D341Med (cell line): ENCODE results near the gene LRBA.
A peak's percentile ranks its signal among the peaks of the same experiment; 100 is the strongest.

ENCODE experiments used
- DNase-seq: peaks from one replicate; pipeline ENCODE4 v3.0.0; 2012; ENCODE audit warnings: low spot score

The LRBA gene

GRCh38 chr4:150265806-150266205 lies 749.3 kb downstream of the LRBA start:
- DNase-seq = no peak

GRCh38 chr4:150264595-150265161 lies 750.4 kb downstream of the LRBA start:
- no peak for DNase-seq

- DNase-seq = no peak
These were observed 752.5 kb downstream of the LRBA start for GRCh38 chr4:150262611-150263010.

GRCh38 chr4:150261571-150261970 lies 753.5 kb downstream of the LRBA start:
- no peak for DNase-seq

- no peak for DNase-seq
These were observed 755.1 kb downstream of the LRBA start for GRCh38 chr4:150259861-150260567.

GRCh38 chr4:150258569-150258968 lies 756.5 kb downstream of the LRBA start:
- no peak for DNase-seq

- DNase-seq = no peak
These were observed 758.0 kb downstream of the LRBA start for GRCh38 chr4:150256841-150257730.

- no peak for DNase-seq
These were observed 758.9 kb downstream of the LRBA start for GRCh38 chr4:150256225-150256620.

- DNase-seq = no peak
These were observed 759.4 kb downstream of the LRBA start for GRCh38 chr4:150255610-150256224.

- no peak for DNase-seq
These were observed 761.0 kb downstream of the LRBA start for GRCh38 chr4:150253965-150254630.

- no peak for DNase-seq
These were observed 761.7 kb downstream of the LRBA start for GRCh38 chr4:150253416-150253815.

- DNase-seq = no peak
These were observed 762.3 kb downstream of the LRBA start for GRCh38 chr4:150252741-150253140.

GRCh38 chr4:150252306-150252705 lies 762.8 kb downstream of the LRBA start:
- DNase-seq = no peak

GRCh38 chr4:150251752-150252190 lies 763.3 kb downstream of the LRBA start:
- no peak for DNase-seq

- peak; percentile 58 for DNase-seq
These were observed 764.0 kb downstream of the LRBA start for GRCh38 chr4:150250998-150251651.

- no peak for DNase-seq
These were observed 764.6 kb downstream of the LRBA start for GRCh38 chr4:150250293-150250997.

GRCh38 chr4:150248181-150248580 lies 766.9 kb downstream of the LRBA start:
- no peak for DNase-seq

GRCh38 chr4:150247184-150247583 lies 767.9 kb downstream of the LRBA start:
- DNase-seq = no peak

GRCh38 chr4:150244600-150244999 lies 770.5 kb downstream of the LRBA start:
- DNase-seq = no peak

GRCh38 chr4:150243932-150244331 lies 771.2 kb downstream of the LRBA start:
- no peak for DNase-seq
